RWPE1 (cell line): ENCODE data around the gene SLC35E4.
"Not testable (repeated sequence)": the region's sequence is repeated elsewhere in the genome, so short reads cannot be mapped to it uniquely, and the experiment has no call there.

Experiments used
- CTCF ChIA-PET: fragments of 350-600 bp; sonication (Branson Sonifier 250); formaldehyde crosslinking; extraction: SDS; loops from one replicate; lab custom pipeline; 2021; lab: Yijun Ruan, JAX
- POLR2A ChIA-PET: fragments of 400-600 bp; formaldehyde crosslinking; extraction: SDS; loops from one replicate; lab custom pipeline; 2020; ENCODE audit warnings: antibody characterized with exemption; ENCODE audit not compliant: low non-redundant PET; lab: Yijun Ruan, JAX
- DNase-seq: peaks from one replicate; pipeline ENCODE4 v3.0.0; 2012; ENCODE audit warnings: low spot score
- H3K27ac ChIP-seq: fragments of 450-650 bp; 2 replicates; pipeline ENCODE4 v1.5.1; 2017
- CTCF ChIP-seq: fragments of 450-650 bp; conservative IDR thresholded peaks from 2 replicates; pipeline ENCODE4 v1.5.1; 2017; ENCODE audit warnings: low read depth, mild to moderate bottlenecking

SLC35E4 gene

GRCh38 chr22:30675436-30675835, 39.9 kb downstream of the SLC35E4 start:
- no peak overlapping the region for H3K27ac ChIP-seq
- ChIA-PET CTCF (no interaction called here), POLR2A (no interaction called here)
- no peak for TF ChIP-seq CTCF
- DNase-seq: no peak

GRCh38 chr22:30676565-30676964, 41.0 kb downstream of the SLC35E4 start:
- H3K27ac ChIP-seq, POLR2A ChIA-PET, CTCF ChIA-PET, DNase-seq: not testable (repeated sequence)

DNA sequence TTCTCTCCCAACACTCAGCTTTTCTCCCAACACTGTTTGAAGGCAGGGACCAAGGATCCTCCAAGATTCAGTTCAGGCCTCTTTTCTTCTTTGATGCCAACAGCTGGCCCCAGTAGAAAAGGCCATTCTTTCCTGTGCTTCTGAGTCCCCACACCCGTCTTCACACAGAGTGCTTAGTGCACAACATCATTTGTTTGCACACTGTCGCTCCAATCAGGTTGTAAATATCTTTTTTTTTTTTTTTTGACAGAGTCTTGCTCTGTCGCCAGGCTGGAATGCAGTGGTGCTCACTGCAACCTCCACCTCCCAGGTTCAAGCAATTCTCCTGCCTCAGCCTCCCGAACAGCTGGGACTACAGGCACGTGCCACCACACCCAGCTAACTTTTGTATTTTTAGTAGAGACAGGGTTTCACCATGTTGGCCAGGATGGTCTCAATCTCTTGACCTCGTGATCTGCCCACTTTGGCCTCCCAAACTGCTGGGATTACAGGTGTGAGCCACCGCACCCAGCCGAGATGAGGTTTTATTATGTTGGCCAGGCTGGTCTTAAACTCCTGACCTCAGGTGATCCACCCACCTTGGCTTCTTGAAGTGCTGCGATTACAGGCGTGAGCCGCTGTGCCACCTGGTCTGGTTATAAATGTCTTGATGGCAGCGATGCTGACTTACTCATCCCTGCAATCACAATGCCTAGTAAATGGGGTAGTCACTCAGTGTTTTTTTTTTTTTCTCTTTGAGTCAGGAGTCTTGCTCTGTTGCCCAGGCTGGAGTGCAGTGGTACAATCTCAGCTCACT, 44.5 kb downstream of the SLC35E4 start:
- CTCF ChIA-PET, POLR2A ChIA-PET, DNase-seq, H3K27ac ChIP-seq: not testable (repeated sequence)

DNA sequence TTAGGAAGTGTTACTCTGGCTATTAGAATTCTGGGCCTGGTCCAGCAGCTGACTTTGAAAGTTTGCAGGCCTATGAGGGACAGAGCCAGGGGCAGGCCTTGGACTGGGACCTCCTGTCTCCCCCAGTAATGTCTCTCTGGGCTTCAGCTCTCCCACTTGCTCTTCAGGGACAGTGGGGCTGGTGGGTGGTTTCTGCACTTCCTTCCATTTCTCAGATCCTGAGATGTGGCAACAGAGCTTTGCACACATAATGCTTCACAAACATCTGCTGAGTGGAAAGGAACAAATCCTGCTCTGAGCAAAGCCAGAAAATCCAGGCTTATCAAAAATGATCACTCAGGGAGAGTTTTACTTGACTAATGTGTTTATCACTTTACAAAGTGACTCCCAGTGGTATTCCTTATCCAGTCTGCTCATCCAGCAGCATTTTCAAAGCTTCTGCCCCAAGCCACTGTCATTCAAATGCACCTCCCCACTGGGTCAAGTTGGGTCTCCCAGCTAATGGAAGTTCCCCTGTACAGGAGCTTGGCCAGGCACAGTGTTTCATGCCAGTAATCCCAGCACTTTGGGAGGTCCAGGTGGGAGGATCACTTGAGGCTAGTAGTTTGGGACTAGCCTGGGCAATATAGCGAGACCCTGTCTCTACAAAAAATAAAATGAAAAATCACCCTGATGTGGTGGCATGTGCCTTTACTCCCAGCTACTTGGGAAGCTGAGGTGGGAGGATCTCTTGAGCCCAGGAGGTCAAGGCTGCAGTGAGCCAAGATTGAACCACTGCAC, 45.6 kb downstream of the SLC35E4 start:
- TF ChIP-seq CTCF: no peak
- POLR2A ChIA-PET: no interaction called here
- DNase-seq: no peak
- CTCF ChIA-PET: no interaction called here
- H3K27ac ChIP-seq: no peak overlapping the region

DNA sequence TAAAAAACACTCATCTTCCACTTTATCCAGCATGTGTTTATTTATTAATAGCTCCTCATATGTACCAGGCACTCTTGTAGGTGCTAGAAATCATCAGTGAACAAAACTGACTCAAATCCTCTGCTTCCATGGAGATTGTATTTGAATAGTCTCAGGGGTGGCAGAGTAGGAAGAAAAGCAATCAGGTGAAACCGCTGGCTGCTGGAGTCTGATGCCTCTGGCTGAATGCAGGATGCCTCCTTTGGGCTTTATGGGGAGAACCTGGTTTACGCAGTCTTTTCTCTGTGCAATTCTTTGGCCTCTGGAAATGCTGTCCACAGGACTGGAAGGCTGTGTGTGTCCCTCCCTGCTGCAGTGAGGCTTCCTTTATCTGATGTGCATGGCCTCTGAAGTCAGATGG, 46.2 kb downstream of the SLC35E4 start:
- no peak for TF ChIP-seq CTCF
- no peak for DNase-seq
- CTCF ChIA-PET: no interaction called here
- no peak overlapping the region for H3K27ac ChIP-seq
- POLR2A ChIA-PET: no interaction called here

DNA sequence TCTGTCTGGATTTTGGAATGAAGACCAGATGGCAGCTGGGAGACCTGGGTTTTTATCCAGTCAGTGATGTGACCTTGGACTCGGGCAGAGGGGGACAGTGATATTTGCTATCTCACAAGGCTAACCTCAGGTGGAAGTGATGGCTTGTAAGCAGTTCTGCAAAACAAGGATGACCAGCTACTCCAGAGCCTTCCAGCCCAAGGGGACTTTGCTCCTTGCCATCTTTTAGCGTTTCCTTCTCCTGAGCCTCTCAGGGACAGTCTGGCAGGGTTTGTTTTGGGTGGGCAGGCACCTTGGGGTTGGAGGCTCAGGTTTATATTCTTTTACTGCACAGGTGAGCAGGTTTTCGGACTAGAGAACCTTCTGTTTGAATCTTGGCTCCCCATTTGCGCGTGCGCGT, 49.6 kb downstream of the SLC35E4 start:
- no peak overlapping the region for H3K27ac ChIP-seq
- TF ChIP-seq CTCF: no peak
- DNase-seq: no peak
- CTCF ChIA-PET: no interaction called here
- POLR2A ChIA-PET: no interaction called here

- POLR2A ChIA-PET: no interaction called here
- CTCF ChIA-PET: no interaction called here
Measured at GRCh38 chr22:30687358-30687757, 51.8 kb downstream of the SLC35E4 start.

More at GRCh38 chr22:30687358-30687757, 51.8 kb downstream of the SLC35E4 start:
- DNase-seq: no peak
- TF ChIP-seq CTCF: no peak
- H3K27ac ChIP-seq: no peak overlapping the region
